GM19239 (cell line): ENCODE measurements around the gene SLC6A19.
"Not testable (repeated sequence)": the region's sequence is repeated elsewhere in the genome, so short reads cannot be mapped to it uniquely, and the experiment has no call there.

ENCODE experiments used
- DNase-seq: peaks from one replicate; pipeline ENCODE4 v3.0.0; 2011; ENCODE audit warnings: low spot score; ENCODE audit not compliant: insufficient read length
- FAIRE-seq: peaks from 2 replicates; lab custom pipeline; 2011; peaks lifted over from hg19 to GRCh38; lab: Jason Lieb, UNC

Gene SLC6A19

DNA sequence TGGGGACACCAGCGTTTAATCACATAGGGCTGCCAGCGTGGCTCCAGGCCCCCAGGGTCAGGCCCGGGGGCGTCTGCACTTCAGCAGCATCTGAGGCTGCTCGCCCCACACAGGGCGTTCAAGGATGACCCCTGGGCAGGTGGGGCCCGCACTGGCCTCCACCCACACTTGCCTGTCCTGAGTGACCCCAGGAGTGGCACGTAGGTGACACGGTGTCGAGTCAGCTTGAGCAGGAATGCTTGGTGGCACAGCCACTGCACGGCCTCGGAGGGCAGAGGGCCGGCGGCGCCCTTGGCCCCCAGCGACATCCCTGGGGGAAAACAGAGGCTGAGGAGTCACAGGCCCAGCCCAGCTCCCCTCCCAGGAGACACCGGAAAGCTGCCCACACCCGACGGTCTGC lies 52.8 kb downstream of the SLC6A19 start:
- DNase-seq (no peak), FAIRE-seq (no peak)

DNA sequence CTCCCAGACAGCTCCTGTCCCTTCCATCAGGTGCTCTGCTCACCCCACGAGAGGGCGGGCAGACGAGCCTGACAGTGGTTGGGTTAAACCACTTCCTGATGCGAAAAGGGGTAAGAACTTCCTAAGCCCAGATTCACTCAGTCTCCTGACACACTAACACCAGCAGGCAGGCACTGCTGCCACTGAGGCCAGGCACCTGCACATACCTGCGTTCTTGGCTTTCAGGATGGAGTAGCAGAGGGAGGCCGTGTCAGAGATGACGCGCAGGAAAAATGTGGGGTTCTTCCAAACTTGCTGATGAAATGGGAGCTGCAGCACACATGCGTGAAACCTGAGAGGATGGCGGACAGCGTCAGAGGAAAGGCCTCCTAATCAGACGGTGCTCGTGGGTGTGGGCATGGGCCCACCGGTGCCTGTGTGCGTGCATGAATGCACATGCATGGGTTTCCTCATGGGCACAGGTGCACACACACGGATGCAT lies 53.7 kb downstream of the SLC6A19 start:
- no peak for FAIRE-seq
- no peak for DNase-seq

DNA sequence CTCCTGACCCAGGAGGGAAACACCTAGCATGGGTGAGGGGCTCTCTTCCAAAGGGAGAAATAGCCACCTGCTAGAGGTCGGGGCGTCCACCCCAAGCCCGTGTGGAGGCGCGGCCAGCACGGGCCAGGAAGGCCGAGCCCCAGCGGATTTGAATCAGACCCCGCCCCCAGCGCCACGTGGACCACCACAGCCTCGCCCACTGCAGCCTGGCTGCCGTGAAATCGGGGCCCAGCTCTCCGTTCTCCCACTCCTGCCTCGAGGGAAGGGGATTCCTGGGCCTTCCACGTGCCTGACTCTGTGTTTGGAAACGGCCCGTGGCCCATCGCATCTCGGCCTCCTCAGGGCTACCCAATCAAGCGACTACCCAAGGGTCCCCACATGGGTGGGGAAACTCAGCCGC lies 55.4 kb downstream of the SLC6A19 start:
- FAIRE-seq (no peak), DNase-seq (no peak)

DNA sequence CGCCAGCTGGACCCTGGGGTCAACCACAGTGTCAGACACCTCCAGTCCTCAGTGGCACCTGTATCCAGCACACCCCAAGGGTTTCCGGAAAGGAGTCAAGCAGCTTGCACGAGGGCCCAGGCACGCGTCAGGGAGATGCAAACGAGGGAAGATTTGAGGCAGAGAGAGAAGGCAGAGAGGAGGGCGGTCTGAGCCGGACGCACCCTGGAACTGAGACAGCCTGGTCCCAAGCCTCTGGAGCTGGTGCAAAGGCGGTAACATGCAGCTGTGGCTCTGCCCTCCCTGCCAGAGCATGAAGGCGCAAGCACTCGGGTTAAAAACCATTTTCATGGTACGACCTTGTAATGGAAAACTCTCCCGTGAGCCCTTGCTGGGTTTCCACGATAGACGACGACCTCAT lies 56.0 kb downstream of the SLC6A19 start:
- no peak for DNase-seq
- FAIRE-seq: no peak

DNA sequence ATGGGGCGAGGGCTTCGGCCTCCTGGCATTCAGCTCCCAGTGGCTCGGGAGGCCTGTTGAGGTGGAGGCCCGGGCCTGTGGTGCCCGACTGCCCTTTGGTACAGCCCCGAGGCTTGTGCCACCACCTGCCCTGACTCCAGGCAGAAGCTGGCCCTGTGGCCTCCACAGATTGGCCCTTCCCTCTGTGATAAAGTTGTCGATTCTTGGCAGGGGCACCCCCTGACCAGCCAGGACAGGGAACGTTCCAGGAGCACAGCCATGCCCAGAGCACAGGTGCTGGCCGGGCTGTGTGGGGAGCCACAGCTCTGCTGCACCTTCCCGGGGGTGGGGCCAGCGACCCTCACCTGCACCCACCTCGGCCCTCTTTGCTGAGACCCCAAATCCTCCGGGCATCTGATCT lies 56.4 kb downstream of the SLC6A19 start:
- no peak for DNase-seq
- FAIRE-seq: no peak

DNA sequence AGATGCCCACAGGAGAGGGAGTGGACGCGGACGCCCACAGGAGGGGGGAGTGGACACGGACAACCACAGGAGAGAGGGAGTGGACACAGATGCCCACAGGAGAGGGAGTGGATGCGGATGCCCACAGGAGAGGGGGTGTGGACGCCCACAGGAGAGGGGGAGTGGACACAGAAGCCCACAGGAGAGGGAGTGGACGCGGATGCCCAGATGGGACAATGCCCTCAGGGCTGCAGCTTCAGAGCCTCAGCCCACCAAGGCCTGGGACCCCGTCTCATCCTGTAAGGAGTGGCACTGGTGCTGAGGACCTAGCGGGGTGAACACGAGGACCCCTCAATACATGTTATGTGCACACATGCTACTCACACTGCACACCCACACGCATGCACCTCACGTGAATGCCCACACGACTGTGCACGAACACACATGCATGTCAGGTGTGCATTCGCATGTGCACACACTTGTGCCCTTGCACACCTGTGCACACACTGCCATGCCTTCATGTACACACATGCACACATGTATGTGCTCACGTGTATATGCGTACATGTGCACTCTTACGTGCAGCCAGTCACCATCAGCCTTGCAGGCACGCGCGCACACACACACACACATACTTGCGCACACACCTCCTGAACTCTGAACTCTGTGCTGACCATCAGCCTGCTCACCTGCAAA lies 58.5 kb downstream of the SLC6A19 start:
- DNase-seq: no peak
- FAIRE-seq: no peak

DNA sequence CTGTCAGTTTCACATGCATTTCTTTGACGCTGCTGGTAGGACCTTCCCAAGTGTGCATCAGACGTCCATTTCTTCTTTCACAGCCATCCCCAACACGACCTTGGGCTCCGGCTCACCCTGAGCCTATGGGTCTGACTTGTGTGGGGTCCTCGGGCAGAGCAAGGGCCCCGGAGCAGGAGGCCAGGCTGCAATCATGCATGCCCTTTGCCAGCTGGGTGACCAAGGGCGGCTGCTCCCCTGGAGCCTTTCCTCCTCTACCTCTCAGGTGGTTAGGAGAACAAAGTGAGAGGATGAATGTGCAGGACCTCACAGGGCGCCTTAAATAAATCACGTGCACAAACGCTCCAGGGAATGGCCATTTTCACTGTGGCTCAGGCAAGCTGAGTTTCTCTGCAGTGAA lies 60.2 kb downstream of the SLC6A19 start:
- DNase-seq (no peak), FAIRE-seq (no peak)

DNA sequence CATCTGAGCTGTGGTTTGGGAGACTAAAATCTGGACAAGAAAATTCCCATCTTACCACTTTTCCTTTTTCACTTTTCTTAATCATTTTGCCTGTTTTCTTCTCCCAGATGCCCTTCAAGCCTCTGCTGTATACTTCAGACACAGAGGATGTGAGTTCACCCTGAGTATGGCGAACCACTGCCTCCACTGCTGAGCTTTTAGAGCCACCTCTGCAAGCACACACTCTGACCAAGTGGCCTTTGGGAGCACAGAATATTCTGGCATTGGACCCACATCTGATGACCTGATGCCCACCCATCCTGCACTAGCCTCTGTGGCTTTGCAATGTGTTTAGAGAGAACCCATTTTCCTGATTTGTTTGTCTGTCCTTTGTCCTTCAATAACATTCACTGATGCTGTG lies 61.0 kb downstream of the SLC6A19 start:
- FAIRE-seq (no peak), DNase-seq (no peak)

DNA sequence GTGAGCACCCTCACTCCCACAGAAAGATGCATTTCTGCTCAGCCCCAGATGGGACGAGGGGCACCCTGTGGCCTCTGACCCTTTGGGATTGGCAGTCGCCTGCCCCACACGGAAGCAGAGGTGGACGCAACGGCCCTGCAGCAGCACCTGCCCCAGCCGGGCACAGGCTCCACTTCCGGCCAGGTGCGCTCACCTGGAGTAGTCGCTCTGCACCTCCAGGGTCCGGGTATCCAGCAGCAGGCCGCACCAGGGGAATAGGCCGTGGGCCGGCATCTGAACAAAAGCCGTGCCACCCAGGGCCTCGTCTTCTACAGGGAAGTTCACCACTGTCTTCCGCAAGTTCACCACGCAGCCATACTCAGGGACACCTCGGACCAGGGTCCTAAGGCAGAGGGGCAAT lies 62.8 kb downstream of the SLC6A19 start:
- DNase-seq (no peak), FAIRE-seq (no peak)

DNA sequence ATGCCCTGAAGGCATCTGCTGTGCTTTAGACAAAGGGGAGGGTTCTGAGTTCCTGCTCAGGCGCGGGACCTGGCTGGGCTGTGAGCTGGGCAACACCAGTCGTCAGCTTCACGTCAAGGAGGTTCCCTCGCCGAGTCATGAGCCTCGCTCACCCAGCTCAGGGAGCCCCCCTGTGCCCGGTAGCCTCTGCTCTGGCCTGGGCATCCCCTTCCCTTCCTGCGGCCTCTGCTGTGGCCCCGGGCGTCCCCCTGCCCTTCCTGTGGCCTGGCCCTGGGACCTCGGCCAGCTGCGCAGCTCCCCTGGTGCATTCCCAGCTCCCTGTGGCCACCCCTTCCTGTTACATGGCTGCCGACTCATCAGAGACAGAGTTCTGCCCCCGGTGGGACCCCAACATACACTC lies 63.6 kb downstream of the SLC6A19 start:
- DNase-seq (no peak), FAIRE-seq (no peak)

DNA sequence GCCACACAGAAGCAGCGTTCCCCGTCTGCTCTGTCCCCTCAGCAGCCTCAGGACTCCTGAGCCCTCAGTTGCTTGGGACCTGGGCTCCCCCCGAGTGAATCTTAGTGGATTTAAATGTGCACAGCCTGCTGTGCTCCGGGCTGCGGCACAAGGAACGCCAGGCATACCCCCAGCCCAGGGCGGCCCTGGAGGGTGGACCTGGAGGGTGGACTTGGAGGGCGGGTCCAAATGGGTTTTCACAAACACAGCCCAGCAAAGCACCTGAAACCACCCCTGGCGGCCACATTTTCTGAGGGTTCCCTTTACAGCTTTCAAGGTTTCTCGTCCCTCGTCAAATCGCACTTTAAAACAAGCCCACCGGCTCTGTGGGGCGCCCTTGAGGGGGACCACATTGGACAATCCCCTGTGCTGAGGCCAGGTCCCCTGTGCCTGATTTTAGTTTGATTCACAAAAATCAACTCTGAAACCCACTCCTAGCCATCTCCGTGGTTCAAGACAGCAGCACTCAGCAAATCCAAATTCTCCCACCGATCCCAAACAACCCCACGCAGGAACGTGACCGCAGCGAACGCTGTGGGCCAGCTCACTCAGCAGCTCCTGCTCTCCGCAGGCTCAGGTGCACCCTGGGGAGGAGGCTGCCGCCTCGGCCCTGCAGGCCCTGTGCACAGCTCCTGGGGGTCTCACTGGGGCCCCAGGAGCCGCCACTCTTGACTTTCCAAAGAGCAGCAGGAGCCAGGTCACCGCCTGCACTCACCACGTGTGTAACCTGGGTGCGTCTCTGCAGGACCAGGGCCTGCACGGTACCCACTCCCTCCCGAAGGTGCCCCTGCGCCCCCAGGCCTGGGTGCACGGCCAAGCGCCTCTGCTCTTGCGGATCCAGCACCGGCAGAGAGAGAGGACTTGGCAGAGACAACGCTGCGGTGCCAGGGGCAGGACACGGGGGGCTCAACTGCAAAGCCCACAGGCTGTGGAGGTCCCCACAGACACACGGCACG lies 64.4 kb downstream of the SLC6A19 start:
- DNase-seq: no peak
- FAIRE-seq: no peak

DNA sequence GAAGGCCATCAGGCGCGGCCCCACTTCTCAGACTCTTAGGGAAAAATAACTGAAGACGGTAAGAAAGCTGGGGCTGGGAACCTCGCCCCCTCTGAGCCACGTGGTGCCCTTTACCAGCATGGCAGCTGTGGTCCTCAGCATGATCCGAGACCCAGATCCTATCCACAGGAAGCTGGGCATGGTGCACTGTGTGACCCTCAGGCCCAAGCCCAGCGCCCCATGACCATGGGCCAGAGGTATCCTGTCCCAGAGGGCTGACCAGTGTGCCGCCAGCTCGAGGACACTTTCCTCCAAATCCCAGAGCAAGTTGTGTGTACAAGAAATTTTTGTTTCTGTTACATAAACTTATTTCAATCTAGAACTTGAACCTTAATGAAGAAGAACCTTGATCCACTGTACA lies 65.4 kb downstream of the SLC6A19 start:
- no peak for DNase-seq
- no peak for FAIRE-seq

DNA sequence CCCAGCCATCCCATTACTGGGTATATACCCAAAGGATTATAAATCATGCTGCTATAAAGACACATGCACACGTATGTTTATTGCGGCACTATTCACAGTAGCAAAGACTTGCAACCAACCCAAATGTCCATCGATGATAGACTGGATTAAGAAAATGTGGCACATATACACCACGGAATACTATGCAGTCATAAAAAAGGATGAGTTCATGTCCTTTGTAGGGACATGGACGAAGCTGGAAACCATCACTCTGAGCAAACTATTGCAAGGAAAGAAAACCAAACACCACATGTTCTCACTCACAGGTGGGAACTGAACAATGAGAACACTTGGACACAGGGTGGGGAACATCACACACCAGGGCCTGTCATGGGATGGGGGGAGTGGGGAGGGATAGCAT lies 66.1 kb downstream of the SLC6A19 start:
- FAIRE-seq, DNase-seq: not testable (repeated sequence)

DNA sequence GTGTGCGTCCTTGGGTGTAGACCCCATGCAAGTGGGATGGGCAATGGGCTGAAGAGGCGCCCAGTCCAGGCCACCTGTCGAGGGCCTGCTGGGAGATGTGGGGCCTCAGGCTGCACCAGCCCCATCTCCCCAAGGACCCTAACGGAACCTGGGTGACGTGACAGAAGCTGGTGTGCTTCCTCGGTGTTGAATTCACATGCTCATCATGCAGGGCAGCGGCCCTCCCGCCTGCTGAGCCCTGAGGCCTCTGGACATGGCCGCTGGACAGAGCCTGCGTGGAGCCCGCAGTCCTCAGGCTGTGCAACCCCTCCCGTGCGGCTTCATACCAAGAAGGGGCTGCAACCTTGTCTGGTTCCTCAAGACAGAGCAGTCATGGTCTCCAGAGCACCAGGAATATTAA lies 66.7 kb downstream of the SLC6A19 start:
- DNase-seq (no peak), FAIRE-seq (no peak)

DNA sequence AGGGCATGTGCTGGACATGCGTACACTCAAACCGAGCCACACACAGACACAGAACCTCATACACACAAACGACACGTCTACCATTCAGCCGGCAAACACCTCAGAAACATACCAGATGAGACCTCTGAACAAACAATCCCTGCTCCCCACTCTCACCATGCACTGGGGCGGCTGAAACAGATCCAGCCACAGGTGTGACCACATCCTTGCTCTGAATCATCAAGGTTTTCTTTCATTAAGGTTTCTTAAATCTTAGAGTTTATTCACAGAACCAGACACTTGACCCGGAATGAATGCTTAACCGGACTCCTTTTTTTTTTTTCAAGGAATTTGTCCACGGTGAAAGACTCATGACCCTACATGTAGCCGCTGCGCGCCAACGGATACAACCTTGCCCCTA lies 67.3 kb downstream of the SLC6A19 start:
- no peak for DNase-seq
- no peak for FAIRE-seq

DNA sequence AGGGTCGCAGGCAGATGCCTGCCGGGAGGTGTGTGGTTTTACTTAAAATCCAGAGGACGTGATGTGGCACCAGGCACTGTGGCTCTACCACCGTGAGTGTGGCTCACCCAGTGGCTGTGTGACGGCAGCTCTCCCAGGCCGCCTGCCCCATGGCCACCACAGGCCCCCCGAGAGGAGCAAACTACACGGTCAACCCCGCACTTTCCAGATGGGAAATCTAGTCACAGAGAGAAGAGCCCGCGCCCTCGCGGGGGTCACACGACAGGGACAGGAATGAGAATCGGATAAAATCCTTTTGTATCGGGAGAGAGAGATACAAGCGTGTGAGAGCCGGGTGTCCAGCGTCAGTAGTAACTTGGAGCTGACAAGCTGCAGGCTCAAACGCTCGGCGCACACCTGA lies 69.0 kb downstream of the SLC6A19 start:
- DNase-seq (no peak), FAIRE-seq (no peak)

DNA sequence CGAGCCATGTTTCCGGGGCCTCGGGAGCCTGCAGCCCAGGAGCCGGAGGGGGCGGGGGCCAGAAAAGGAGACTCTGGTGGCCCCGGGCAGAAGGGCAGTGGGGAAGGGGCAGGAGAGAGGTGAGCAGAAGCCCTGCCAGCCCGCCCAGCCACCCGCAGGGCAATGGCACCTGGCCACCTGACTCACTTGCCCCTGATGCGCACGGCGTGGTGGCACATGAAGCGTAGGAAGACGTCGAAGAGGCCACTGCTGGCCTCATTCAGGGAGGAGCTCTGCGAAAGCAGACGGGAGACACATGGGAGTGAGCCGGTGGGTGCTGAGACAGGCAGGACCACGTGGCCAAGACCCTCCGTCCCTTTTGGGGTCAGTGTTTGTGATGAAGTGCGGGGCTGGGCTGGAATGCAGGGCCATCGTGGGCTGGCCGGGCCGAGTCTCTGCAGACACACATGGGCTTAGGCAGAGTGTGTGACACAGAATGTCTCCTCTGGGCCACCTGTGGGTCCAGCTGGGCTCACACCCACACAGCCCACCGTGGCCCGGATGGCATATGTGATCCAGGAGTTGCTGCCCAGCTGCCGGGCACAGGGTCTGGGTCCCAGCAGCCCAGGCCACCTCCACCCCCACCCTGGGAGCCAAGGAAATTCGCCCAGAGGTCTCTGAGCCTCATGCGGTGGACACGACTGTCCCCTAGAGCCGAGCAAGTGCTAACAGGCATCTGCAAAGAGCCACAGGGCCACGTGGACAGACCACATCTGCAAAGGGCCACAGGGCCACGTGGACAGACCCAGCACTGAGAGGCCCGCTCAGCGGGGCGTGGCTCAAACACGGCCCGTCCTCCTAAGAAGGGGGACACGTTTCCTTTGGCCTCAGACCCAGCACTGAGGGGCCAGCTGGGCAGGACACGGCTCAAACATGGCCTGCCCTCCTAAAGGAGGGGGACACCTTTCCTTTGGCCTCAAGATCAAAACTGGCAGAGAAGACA lies 69.8 kb downstream of the SLC6A19 start:
- no peak for DNase-seq
- no peak for FAIRE-seq

DNA sequence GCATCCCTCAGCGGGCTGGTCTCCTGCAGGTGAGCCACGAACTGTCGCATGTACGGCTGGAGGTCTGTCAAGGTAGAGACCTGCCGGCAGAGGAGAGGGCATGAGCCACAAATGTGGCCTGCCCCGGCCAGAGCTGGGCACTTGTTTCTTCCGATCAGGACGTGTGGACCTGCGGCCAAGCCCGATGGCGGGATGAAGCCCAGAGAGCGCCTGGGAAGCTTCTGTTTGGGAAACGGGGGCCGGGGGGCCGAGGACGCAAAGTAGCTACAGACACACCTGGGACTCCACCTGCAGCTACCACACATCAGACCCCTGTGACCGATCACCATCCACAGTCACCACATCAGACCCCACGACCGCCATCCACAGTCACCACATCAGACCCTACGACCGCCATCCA lies 70.8 kb downstream of the SLC6A19 start:
- DNase-seq (no peak), FAIRE-seq (no peak)

DNA sequence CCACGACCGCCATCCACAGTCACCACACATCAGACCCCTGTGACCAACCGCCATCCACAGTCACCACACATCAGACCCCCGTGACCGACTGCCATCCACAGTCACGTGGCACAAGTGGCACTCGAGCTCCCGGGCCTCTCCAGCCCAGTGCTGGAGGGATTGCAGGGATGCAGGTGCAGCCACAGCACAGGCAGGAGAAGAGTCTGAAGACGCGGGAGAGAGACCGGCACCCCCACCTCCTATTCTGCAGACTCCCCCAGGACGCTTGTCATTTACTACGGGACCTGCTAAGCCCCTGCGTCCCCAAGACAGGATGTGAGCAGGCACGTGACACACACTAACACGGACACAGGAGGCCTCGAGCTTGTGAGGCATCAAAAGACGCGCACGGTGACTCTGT lies 72.3 kb downstream of the SLC6A19 start:
- no peak for FAIRE-seq

DNA sequence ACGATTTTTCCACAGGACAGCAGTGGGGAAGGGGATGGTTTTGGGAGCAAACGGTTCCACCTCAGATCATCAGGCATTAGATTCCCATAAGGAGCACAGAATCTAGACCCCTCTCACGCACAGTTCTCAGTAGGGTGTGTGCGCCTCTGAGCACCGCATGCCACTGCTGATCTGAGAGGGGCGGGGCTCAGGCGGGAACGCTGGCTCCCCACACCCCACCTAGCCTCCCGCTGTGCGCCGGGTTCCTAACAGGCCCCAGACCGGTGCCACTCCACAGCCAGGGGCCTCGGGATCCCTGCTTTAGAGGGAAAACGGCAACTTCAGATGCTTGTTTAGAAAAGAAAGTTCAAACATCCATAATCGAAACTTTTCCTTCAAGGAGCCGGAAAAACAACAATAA lies 73.1 kb downstream of the SLC6A19 start:
- DNase-seq (no peak), FAIRE-seq (no peak)

More for the DNA sequence above, 72.3 kb downstream of the SLC6A19 start:
- DNase-seq: no peak
